Liver (tissue), 3 donors: ENCODE data around the gene MUC6.

Source experiments
- EGR1 ChIP-seq, 2 donors: IDR thresholded peaks; 2 replicates each; pipeline ENCODE4 v1.6.1; 2016 to 2018; ENCODE audit warnings: antibody characterized with exemption in 2 of 2, low read depth in 2 of 2
- MAX ChIP-seq: IDR thresholded peaks from 2 replicates; pipeline ENCODE4 v1.6.1; 2016; ENCODE audit warnings: antibody characterized with exemption
- SP1 ChIP-seq: IDR thresholded peaks from 2 replicates; pipeline ENCODE4 v1.6.1; 2018; ENCODE audit warnings: antibody characterized with exemption, mild to moderate bottlenecking
- TAF1 ChIP-seq: conservative IDR thresholded peaks from 2 replicates; pipeline ENCODE4 v1.6.1; 2016; ENCODE audit warnings: antibody characterized with exemption, mild to moderate bottlenecking
- ZBTB33 ChIP-seq: IDR thresholded peaks from 2 replicates; pipeline ENCODE4 v1.6.1; 2016; ENCODE audit warnings: antibody characterized with exemption
- TF ChIP-seq, protein P1 (sequence below): fragments of 150-350 bp; IDR thresholded peaks from 2 replicates; pipeline ENCODE4 v1.5.1; 2017; ENCODE audit warnings: improper control_type of control experiment, low read depth, low read length; ENCODE audit not compliant: missing input control
- donor health status: healthy.
- donor health status: healthy.

DNA sequence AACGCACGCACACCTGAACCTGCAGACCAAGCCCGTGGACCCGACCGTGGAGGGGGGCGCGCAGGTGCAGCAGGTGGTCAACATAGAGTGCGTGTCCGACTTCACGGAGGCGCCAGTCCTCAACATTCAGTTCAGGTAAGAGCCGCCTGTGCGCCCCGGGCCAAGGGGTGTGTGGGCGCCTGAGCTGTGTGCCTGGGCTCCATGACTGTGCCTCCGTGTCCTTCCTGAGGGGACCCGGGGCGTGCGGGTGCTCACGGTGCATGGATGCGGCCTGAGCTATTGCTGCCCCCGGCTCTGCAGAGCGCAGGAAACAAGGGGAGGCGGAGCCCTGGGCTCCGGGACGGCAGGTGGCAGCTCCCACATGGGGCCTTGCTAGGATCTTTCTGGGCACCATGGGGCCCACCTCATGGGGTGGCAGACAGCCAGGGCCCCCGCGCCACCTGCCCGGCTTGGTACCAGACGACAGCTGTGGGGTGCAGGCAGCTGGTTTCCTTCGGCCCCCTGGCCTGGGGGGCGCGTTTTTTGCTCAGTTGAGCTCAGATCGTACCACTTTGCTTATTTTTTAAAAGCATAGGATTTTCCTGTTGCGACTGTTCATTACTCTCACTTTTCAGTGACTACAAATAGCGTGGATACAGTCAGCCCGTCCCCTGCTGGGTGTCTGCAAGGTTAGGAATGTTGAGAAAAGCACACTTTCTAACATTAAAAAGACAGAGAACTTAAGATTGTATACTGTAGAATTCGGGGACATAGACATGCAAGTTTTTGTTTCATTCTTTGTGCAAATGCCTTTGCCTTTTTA, 28.3 kb downstream of the MUC6 start:
- TF ChIP-seq TAF1 (no peak), ZBTB33 (no peak), SP1 (no peak), MAX (no peak), EGR1 (IDR thresholded peaks at IDR 0.05; ENCODE audit: low read depth in 2 of 2) (no peak)
- TF ChIP-seq, protein P1, sequence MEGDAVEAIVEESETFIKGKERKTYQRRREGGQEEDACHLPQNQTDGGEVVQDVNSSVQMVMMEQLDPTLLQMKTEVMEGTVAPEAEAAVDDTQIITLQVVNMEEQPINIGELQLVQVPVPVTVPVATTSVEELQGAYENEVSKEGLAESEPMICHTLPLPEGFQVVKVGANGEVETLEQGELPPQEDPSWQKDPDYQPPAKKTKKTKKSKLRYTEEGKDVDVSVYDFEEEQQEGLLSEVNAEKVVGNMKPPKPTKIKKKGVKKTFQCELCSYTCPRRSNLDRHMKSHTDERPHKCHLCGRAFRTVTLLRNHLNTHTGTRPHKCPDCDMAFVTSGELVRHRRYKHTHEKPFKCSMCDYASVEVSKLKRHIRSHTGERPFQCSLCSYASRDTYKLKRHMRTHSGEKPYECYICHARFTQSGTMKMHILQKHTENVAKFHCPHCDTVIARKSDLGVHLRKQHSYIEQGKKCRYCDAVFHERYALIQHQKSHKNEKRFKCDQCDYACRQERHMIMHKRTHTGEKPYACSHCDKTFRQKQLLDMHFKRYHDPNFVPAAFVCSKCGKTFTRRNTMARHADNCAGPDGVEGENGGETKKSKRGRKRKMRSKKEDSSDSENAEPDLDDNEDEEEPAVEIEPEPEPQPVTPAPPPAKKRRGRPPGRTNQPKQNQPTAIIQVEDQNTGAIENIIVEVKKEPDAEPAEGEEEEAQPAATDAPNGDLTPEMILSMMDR = no peak
